PC-9 (cell line): ENCODE measurements around the gene RAB33B.

ENCODE experiments used
- CTCF ChIP-seq: fragments of 200-600 bp; sonication (generic); conservative IDR thresholded peaks from 2 replicates; pipeline ENCODE4 v1.6.1; 2017; ENCODE audit warnings: mixed run types, antibody characterized with exemption, mild to moderate bottlenecking, moderate library complexity
- EZH2 ChIP-seq: fragments of 200-600 bp; sonication (generic); IDR thresholded peaks from 2 replicates; pipeline ENCODE4 v1.8.0; 2017; ENCODE audit warnings: antibody characterized with exemption, low read depth

GRCh38 chr4:139472852-139473251 is 18.9 kb downstream of the RAB33B start:
- TF ChIP-seq CTCF = no peak
- TF ChIP-seq EZH2 = no peak
